GM12891 (cell line): ENCODE results near the gene FAM151B.

Experiments
- POLR2A ChIP-seq: IDR thresholded peaks from 2 replicates; pipeline ENCODE4 v1.6.1; 2011; ENCODE audit warnings: low read depth, low read length, control low read depth
- POLR2AphosphoS5 ChIP-seq: IDR thresholded peaks from 2 replicates; pipeline ENCODE4 v1.6.1; 2011; ENCODE audit warnings: low read depth, low read length, control low read depth
- SPI1 ChIP-seq: IDR thresholded peaks from 2 replicates; pipeline ENCODE4 v1.6.1; 2011; ENCODE audit warnings: low read depth, low read length, control low read depth
- TAF1 ChIP-seq: IDR thresholded peaks from 2 replicates; pipeline ENCODE4 v1.6.1; 2011; ENCODE audit warnings: low read depth, low read length, control low read depth

DNA sequence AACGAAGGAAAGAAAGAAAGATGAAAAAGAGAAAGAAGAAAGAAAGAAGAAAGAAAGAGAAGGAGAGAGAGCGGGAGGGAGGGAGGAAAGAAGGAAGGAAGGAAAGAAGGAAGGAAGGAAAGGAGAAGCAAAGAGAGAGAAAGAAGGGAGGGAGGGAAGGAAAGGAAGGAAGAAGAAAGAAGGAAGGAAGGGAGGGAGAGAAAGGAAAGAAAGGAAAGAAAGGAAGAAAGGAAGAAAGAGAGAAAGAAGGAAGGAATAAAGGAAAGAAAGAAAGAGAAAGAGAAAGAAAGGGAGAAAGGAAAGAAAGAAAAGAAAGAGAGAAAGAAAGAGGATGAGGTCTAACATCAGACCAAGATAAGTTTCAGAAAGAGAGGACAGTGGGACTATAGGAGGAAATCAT lies 91.2 kb downstream of the FAM151B start:
- TF ChIP-seq POLR2AphosphoS5, result no peak
- no peak for TF ChIP-seq TAF1
- no peak for TF ChIP-seq POLR2A
- TF ChIP-seq SPI1, result no peak
